Stimulated activated CD4-positive, alpha-beta T cell treated with anti-CD3 and anti-CD28 coated beads, Interleukin-1b, Interleukin-23, amount 100 ng/mL, for 1 hour (primary cell): ENCODE measurements around the gene HSPA2.
"Not testable (repeated sequence)": the region's sequence is repeated elsewhere in the genome, so short reads cannot be mapped to it uniquely, and the experiment has no call there.

Experiments
- DNase-seq, 2 donors: peaks; one replicate each; pipeline ENCODE4 v3.0.0-alpha.2; 2020; ENCODE audit warnings: low read depth in 2 of 2

HSPA2 gene

GRCh38 chr14:64558216-64558615, 17.7 kb downstream of the HSPA2 start:
- DNase-seq, result not testable (repeated sequence)

GRCh38 chr14:64561631-64562030, 21.1 kb downstream of the HSPA2 start:
- no peak for DNase-seq

DNA sequence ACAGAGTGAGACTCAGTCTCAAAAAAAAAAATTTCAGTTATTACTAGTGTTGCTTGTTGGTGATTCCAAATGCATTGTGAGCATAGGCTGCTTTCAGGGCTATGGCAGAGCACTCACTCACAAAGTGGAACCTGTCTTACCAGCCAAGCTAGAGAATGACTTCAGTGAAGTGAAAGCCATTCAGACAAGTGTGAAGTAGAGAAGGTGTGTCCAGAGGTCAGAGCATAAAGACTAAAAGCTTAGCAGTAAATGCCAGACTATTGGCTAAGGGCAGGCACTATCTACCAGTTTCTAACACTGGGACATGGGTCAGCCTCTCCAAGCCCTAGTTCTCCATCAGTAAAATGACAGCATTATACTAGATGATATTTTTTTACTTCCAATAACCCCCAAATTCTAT, 21.9 kb downstream of the HSPA2 start:
- DNase-seq, result no peak

DNA sequence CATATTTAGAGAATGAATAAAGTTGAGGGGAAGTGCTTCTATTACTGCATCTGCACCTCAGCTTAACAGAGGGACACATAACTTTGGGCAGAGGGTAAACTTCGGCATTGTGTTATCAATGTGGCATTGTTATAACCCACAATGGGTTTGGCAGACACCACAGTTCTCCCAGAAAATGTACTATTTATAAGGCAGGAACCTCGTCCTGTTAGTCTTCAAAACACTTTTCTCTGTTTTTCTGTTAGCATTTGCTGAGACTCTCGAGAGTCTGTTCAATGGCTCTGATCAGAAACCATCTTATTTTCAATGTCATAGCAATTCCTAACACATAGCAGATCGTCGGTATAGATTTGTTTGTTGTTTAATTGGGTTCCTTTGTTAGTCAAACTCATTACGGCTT, 23.2 kb downstream of the HSPA2 start:
- DNase-seq, result no peak

GRCh38 chr14:64566651-64567122, 26.1 kb downstream of the HSPA2 start:
- no peak for DNase-seq

DNA sequence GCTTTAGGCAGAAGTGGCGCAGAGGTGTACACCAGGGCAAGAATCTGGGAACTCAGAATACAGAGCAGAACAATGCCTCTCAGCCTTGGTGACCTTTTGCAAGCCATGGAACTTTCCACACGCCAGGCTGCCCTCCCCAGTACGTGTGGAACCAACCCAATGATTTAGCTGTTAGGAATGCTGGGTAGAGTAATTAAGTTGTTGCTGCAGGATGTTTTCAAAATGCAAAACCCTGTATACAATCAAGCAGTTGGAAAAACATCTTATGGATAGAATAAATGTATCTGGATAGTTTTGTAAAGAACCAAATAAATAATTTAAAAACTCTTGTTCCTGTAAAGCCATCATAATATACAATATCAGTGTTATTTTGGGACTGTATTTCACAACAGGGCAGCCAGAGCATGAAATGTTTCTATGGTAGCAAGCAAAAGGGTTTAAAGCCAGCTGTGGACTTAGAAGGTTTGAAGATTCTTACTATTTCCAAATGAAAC, 28.6 kb downstream of the HSPA2 start:
- DNase-seq, result no peak

DNA sequence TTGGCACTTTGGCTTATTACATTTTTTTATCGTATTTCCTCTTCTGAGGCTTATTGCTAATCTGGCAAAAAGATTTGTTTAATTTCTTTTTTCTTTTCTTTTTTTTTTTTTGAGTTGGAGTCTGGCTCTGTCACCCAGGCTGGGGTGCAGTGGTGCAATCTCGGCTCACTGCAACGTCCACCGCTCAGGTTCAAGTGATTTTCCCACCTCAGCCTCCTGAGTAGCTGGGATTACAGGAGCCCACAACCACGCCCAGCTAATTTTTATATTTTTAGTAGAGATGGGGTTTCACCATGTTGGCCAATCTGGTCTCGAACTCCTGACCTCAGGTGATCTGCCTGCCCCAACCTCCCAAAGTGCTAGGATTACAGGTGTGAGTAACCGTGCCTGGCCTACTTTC, 29.1 kb downstream of the HSPA2 start:
- not testable (repeated sequence) for DNase-seq

DNA sequence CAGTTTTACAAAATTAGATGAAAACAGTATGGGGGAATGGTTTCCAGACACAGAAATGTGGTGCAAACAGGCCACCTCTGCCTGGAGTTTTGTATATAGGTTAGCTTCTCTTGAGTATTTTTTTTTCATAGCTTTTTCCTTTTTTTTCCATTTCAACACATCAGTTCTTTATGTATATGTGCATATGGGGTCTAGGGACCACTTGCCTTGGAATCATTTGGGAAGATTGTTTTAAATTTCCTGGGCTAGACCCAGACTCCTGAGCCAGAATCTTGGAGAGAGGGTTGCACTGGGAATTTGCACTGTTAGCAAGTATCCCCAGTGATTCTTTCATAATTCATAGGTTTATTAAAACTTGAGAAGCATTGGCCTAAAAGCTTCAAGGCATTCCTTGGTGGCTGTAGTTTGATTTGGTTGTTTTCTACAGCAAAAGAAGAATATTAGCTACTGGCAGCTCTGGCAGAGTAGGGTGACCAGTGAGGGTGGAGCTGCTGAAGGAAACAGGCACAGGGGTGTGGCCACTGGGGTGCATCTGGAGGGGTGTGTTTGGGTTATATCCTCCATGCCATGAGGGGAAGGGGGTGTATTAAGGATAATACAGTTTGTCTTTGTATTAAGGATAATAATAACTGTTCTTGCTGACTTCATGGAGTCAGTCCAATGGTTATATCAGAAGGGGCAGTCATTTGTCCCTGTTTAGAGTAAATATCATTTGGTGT, 32.0 kb downstream of the HSPA2 start:
- no peak for DNase-seq

DNA sequence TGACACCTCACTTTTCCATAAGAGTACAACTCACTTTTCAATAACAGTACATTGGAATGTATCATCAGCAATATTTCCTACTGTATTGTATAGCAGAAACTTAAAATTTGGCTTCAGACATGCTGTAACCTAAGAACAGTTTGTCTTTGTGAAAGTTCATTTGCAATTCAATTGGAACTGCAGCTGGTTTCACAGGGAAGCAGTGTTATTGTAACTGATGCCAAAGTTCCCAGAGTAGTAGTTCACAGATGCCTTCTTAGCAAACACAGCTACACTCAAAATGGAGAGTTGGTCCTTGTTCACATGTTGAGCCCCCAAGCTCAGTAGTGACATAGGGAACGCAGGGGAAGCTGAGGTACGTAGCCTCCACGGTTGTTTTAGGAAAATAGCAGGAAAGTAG, 32.6 kb downstream of the HSPA2 start:
- no peak for DNase-seq

DNA sequence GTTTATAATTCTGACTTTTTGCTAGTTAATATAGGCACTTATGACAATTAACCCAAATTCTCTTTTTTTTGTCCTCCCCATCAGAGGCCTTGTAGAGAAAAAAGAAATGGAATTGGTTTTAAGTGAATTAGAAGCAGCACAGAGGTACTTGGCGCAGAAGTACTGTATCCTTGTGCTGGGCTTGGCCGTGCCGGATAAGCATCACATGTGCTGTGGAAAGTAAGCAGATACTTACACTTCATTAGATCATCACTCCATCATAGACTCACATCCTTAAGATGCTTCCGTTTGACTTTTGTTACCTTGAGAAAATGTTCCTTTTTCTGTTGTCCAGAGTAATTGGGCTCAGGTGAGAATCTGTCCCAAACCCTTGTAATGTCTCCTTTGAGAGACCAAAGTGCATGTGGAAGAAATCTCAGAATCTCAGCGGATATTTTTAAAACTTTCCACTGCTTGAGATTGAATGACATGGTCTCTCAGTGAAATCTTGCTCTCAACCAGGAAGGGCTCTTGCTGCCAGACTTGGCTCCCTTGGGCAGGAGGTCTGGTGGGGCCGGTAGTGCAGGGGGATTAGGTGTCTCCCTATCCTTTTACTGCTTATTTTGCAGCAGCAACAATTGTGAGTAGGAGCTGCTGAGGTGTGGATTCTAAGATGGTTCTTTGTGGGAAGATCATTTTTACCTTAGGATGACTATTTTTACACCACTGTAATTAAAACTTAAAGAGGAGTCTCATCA, 34.0 kb downstream of the HSPA2 start:
- no peak for DNase-seq

DNA sequence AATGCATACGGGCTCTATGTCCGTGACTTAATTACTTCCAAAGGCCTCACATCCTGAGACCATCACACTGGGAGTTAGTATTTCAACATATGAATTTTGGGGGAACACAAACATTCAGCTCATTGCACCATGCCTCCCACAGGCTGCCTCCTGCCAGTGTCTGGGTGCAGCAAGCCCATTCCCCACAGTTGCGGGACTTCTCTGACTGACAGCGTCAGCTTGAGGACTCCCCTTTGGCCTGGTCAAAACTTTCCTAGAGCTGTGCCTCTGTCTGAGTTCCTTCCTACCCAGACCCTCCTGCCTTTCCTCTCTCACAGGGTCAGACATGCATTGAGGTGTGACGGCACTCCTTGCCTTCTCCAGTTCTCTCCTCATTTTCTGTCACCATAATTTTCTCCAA, 36.7 kb downstream of the HSPA2 start:
- DNase-seq, result no peak

- no peak for DNase-seq
Observed at GRCh38 chr14:64580467-64580866, 39.9 kb downstream of the HSPA2 start.

DNA sequence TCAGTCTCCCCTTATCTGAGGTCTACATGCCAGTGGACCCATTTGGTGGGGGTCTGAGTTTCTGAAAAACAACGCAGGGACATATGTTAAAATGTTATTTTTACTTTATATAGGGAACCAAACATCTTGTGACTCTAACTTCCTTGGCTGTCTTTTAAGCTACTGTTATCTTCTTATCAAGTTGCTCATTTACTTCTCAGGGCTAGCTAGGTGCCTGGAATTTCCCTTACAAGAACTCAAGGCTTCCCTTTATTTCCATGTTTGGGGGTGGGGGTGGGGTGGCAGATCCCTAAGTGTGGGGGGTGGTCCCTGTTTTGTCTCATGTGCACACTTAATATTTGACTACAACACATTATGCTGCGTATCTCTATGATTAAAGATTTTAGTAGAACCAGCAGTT, 40.8 kb downstream of the HSPA2 start:
- DNase-seq, result no peak

- DNase-seq, result no peak
Observed at GRCh38 chr14:64581817-64582216, 41.3 kb downstream of the HSPA2 start.

- no peak for DNase-seq
Observed at GRCh38 chr14:64584190-64584589, 43.6 kb downstream of the HSPA2 start.

DNA sequence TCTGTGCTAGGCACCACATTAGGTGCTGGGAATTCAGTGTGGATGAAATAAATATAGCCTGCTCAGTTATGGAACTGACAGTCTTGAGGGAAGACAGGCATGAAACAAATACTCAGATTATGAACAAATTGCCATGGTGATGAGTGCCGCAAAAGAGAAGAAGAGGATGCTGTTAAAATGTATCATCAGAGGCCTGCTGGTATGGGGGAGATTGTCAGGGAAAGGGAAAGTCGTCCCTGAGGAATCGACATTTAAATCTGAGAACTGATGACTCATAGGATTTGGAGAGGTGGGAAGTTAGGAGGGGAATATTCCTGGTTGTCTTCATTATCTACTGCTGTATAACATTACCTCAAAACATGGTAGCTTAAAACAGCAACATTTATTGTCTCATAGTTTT, 51.3 kb downstream of the HSPA2 start:
- no peak for DNase-seq
